ENCODE measurements around the gene ISG20. TPM values are rescaled to one million over a fixed set of nuclear protein-coding genes. Genes with fewer than 3 reads are reported as not detected.

ISG20 gene
- total RNA-seq, 4 donors from 2014 or later: 50.3 to 90.0 (median 70.6) TPM

DNA sequence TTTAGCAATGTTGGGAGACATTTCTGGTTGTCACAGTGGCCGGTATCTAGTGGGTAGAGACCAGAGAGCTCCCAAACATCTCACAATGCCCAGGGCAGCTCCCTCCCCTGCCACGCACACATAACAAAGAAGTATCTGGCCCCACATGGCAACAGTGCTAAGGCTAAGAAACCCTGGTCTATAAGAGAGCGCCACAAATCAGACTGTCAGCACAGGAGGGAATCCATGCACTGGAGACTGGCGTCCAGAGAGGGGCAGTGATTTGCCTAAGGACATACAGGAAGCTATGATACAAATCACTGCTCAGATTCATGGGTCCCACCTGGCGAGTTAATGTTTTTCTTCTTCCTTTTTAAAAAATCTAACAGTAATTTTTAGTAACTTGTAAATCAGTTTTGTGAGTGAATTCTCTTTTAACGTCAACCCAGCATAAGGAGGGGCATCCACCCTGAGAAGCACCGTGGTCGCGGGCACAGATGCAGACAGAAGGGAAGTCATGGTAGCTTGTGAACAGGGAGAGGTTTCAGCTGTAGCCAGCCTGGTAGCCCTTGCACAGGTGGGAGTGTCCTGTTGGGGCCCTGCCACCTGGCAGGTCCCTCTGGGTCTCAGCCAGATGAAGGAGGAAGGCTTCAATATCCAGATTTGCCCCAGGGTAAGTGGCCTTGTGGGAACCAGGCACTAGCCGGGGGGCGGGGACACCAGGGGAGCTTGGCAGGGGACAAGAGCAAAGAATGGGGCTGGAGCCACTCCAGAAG is 8.7 kb downstream of the ISG20 start:
- TF ChIP-seq, protein P1, sequence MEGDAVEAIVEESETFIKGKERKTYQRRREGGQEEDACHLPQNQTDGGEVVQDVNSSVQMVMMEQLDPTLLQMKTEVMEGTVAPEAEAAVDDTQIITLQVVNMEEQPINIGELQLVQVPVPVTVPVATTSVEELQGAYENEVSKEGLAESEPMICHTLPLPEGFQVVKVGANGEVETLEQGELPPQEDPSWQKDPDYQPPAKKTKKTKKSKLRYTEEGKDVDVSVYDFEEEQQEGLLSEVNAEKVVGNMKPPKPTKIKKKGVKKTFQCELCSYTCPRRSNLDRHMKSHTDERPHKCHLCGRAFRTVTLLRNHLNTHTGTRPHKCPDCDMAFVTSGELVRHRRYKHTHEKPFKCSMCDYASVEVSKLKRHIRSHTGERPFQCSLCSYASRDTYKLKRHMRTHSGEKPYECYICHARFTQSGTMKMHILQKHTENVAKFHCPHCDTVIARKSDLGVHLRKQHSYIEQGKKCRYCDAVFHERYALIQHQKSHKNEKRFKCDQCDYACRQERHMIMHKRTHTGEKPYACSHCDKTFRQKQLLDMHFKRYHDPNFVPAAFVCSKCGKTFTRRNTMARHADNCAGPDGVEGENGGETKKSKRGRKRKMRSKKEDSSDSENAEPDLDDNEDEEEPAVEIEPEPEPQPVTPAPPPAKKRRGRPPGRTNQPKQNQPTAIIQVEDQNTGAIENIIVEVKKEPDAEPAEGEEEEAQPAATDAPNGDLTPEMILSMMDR (IDR thresholded peaks at IDR 0.05): no peak
- no peak for TF ChIP-seq POLR2A (IDR thresholded peaks at IDR 0.05)
- H3K4me1 ChIP-seq: peaks cover 0 to 31% (median 25%) of the 10 kb centered on the region in 4 donors
- peak; percentile 32 to 54 (median 49) for DNase-seq
- no peaks in the 10 kb centered on the region for H3K36me3 ChIP-seq
- H3K4me3 ChIP-seq: no peak overlapping the region
- no peaks in the 10 kb centered on the region for H3K27me3 ChIP-seq
- H3K27ac ChIP-seq: peak overlapping the region; percentile 43 to 70 (median 57)
- no peaks in the 10 kb centered on the region for H3K9me3 ChIP-seq

DNA sequence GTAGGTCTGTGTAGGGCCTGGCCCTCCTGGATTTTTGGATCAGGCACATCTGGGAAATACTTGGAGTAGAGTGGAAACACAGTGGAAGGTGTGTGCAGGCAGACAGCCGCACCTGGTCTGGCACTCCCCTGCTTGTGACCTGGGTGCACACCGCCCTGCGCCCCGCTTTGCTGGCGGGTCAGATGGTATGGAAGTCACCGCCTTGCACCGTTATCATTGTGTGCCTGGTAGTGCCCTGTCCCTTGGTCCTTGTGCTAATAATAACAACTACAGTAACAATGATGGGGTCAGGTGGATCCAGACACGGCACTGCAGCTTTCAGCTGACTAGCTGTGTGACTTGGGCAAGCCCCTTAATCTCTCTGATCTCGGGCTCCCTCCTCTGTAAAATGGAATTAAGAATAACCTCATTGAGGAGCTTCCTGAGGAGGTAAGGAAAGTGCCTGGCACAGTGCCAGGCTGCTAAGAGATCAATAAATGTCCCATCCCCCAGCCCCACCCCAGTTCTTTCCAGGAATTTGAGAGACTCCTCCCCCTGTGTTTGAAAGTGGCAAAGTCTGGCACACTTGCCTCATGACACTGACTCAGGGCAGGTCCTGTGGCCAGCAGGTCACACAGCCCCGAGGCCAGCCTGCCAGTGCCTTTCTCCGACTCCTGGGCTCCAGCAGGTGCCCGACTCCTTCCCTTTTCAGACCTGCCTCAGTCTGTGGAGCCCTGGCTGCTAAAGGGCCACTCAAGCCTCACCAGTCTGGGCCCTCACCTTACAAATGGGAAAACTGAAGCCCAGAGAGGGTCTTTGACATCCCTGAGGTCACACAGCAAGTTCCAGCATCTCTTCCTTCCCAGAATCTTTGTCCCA is 9.8 kb downstream of the ISG20 start:
- Histone ChIP-seq H3K9me3 (no peaks in the 10 kb centered on the region), H3K4me3 (no peak overlapping the region), H3K36me3 (no peaks in the 10 kb centered on the region), H3K27me3 (no peaks in the 10 kb centered on the region), H3K27ac (peak overlapping the region; percentile 43 to 70 (median 57)), H3K4me1 (peaks cover 0 to 31% (median 25%) of the 10 kb centered on the region in 4 donors)
- peak; percentile 20 to 80 (median 75) for DNase-seq
- TF ChIP-seq, protein P1 (IDR thresholded peaks at IDR 0.05): no peak
- peak in 1 of 2 donors; percentile 10 for TF ChIP-seq POLR2A (IDR thresholded peaks at IDR 0.05)

DNA sequence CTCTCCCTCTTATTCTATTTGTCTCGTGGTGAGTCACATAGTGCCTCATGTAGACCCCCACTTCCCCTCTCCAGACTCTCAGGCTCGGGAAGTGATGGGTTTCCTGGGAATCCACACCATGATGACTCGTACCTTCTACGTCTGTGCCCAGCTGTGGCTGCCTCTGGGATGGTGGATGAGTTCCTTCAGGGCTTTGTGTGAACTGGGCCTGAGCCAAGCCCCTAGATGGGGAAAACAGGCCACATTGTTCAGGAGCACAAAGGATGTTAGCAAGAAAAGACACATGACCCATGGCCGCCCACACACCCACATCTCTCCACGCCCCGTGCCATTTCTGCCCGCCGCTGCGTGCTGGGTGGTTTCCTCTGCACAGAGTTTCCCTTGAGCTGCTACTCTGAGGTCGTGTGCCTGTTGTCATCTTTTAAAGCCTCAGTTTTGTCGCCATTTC is 10.5 kb downstream of the ISG20 start:
- Histone ChIP-seq H3K9me3 (no peaks in the 10 kb centered on the region), H3K27me3 (no peaks in the 10 kb centered on the region), H3K27ac (peak overlapping the region; percentile 43 to 70 (median 57)), H3K4me3 (no peak overlapping the region), H3K4me1 (peaks cover 0 to 31% (median 25%) of the 10 kb centered on the region in 4 donors), H3K36me3 (no peaks in the 10 kb centered on the region)
- peak; percentile 50 to 89 (median 78) for DNase-seq
- TF ChIP-seq, protein P1 (IDR thresholded peaks at IDR 0.05): no peak
- no peak for TF ChIP-seq POLR2A (IDR thresholded peaks at IDR 0.05)

DNA sequence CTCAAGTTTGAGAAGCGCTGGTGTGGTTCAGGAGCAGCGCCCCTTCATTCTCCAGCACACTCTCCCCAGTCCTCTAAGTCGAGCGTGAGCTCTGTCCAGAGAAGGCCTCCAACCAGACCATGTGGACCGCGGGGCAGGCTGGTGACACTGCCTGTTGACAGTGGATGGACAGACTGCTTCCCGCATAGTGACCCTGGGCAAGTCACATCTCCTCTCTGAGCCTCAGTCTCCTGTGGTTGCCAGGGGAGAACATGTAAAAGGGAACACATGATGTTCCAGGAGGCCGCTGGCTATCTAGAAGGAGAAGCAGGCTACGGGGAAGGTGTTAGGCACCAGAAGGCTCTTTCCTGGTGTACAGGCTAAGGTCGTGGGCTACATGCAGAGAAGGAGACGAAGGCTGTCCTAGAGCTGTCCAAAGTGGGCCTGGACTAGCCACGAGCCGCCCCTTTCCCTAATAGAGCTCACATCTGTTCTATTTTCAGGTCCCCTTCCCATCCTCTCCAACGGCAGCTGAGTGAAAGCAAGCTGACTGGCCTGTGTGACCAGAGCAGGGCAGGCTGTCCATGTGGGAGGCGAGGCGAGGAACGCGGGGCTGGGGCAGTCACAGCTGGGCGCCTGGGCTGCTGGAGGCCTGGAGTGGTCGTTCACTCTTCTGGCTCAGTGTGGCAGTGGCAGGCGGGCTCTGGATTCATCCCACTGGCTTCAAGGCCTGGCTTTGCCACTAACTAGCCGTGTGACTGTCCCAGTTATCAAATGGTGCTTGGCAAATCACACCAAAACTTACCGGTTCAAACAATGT is 11.1 kb downstream of the ISG20 start:
- Histone ChIP-seq H3K27me3 (no peaks in the 10 kb centered on the region), H3K4me1 (peaks cover 0 to 26% (median 25%) of the 10 kb centered on the region in 4 donors), H3K4me3 (no peak overlapping the region), H3K36me3 (no peaks in the 10 kb centered on the region), H3K9me3 (no peaks in the 10 kb centered on the region), H3K27ac (peak overlapping the region in 3 of 4 donors; percentile 43 to 70 (median 64))
- TF ChIP-seq POLR2A (IDR thresholded peaks at IDR 0.05): no peak
- TF ChIP-seq, protein P1 (IDR thresholded peaks at IDR 0.05): no peak
- DNase-seq: peak in 2 of 3 donors; percentile 12 to 48

DNA sequence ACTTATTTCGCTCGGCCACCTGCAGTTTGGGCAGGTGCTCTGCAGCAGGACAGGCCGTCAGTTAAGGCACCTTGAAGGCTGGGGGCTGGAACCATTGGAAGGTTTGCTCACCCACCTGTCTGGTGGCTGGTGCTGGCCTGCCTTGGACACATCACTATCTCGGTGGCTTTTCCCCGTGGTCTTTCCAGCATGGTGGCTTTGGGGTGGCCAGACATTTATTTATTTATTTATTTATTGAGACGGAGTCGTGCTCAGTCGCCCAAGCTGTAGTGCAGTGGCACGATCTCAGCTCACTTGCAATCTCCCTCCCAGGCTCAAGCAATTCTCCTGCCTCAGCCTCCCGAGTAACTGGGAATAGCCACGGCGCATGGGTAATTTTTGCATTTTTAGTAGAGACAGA is 11.7 kb downstream of the ISG20 start:
- H3K27me3 ChIP-seq: no peaks in the 10 kb centered on the region
- H3K9me3 ChIP-seq: no peaks in the 10 kb centered on the region
- H3K27ac ChIP-seq: no peak overlapping the region
- no peaks in the 10 kb centered on the region for H3K36me3 ChIP-seq
- TF ChIP-seq, protein P1 (IDR thresholded peaks at IDR 0.05): no peak
- no peak for TF ChIP-seq POLR2A (IDR thresholded peaks at IDR 0.05)
- H3K4me3 ChIP-seq: no peak overlapping the region
- peaks cover 0 to 26% (median 24%) of the 10 kb centered on the region in 4 donors for H3K4me1 ChIP-seq
- peak in 2 of 3 donors; percentile 14 to 27 for DNase-seq
